ENCODE measurements around the gene CLIP4. TPM values are rescaled to one million over a fixed set of nuclear protein-coding genes. Genes with fewer than 3 reads are reported as not detected.

The CLIP4 gene
- total RNA-seq, 4 donors from 2014 or later: 24.1 to 48.7 (median 40.1) TPM

- TF ChIP-seq, protein P1, sequence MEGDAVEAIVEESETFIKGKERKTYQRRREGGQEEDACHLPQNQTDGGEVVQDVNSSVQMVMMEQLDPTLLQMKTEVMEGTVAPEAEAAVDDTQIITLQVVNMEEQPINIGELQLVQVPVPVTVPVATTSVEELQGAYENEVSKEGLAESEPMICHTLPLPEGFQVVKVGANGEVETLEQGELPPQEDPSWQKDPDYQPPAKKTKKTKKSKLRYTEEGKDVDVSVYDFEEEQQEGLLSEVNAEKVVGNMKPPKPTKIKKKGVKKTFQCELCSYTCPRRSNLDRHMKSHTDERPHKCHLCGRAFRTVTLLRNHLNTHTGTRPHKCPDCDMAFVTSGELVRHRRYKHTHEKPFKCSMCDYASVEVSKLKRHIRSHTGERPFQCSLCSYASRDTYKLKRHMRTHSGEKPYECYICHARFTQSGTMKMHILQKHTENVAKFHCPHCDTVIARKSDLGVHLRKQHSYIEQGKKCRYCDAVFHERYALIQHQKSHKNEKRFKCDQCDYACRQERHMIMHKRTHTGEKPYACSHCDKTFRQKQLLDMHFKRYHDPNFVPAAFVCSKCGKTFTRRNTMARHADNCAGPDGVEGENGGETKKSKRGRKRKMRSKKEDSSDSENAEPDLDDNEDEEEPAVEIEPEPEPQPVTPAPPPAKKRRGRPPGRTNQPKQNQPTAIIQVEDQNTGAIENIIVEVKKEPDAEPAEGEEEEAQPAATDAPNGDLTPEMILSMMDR (IDR thresholded peaks at IDR 0.05): no peak
- TF ChIP-seq POLR2A (IDR thresholded peaks at IDR 0.05): no peak
- intact Hi-C loops (cut with DNase I; ENCODE audit: low total_unique reads): no loop called here
These were observed 87.7 kb downstream of the CLIP4 start for GRCh38 chr2:29202819-29203495.

DNA sequence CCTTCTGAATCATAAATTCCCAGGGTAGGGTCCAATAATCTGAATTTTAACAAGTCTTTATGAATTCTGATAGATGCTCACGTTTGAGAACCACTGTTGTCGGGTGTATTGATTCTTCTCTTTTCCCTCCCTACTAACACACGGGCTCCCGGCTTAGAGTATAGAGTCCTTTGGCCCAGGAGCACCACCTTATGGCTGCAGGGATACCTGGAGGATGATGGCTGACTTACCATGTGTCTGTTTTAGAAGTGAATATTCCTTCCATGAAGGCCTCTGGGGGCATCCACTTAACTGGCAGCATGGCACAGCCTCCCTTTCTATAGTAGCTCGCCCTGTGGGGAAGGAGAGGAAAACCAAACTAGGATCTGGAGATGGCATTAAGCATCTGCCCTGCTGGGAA, 91.7 kb downstream of the CLIP4 start:
- Histone ChIP-seq H3K4me3 (no peak overlapping the region), H3K9me3 (no peaks in the 10 kb centered on the region), H3K27ac (no peak overlapping the region), H3K4me1 (no peaks in the 10 kb centered on the region), H3K27me3 (no peaks in the 10 kb centered on the region), H3K36me3 (no peaks in the 10 kb centered on the region)
- TF ChIP-seq, protein P1 (IDR thresholded peaks at IDR 0.05): no peak
- no peak for TF ChIP-seq POLR2A (IDR thresholded peaks at IDR 0.05)
- intact Hi-C loops (cut with DNase I; ENCODE audit: low total_unique reads): no loop called here
- DNase-seq: no peak

More at GRCh38 chr2:29202819-29203495, 87.7 kb downstream of the CLIP4 start:
- Histone ChIP-seq H3K9me3 (no peaks in the 10 kb centered on the region), H3K4me1 (no peaks in the 10 kb centered on the region), H3K36me3 (no peaks in the 10 kb centered on the region), H3K27me3 (no peaks in the 10 kb centered on the region), H3K27ac (no peak overlapping the region), H3K4me3 (no peak overlapping the region)
- DNase-seq: no peak

DNA sequence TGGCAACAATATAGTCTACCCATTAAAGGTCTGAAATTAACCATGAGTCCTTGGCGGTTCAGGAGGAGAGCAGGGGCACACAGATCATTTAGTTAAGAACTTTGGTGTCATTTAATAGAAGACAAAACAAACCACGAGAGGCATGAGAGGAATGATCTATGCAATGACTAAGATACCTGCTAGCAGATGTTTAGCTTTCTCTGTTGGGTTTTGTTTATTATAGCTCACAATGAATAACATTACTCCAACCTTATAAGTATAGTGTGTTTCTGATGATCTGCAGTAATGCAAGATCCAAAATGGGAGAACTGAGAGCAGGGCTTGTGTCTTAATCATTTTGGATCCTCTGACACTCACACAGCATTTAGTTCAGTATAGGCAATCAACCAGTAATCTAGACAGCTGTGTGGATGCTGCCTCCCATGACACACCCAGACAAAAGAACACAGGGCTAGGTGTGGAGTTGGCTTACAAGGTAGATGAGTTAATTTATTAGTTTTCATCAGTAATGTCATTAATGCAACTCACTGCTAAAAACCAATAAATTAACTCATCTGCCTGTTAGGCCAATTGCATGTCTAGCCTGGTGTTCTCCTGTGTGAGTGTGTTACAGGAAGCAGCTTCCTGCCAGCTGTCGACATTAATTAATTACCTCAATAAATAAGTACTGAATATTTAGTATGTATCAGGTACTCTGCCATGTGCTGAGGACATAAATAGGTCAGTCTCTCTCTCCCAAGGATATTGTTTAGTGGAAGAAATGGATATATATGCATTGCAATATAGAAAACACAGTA, 92.3 kb downstream of the CLIP4 start:
- no peaks in the 10 kb centered on the region for H3K27me3 ChIP-seq
- no peak for DNase-seq
- no peak overlapping the region for H3K27ac ChIP-seq
- H3K4me1 ChIP-seq: no peaks in the 10 kb centered on the region
- no peaks in the 10 kb centered on the region for H3K9me3 ChIP-seq
- intact Hi-C loops (cut with DNase I; ENCODE audit: low total_unique reads): no loop called here
- H3K36me3 ChIP-seq: no peaks in the 10 kb centered on the region
- TF ChIP-seq POLR2A (IDR thresholded peaks at IDR 0.05): no peak
- TF ChIP-seq, protein P1 (IDR thresholded peaks at IDR 0.05): no peak
- H3K4me3 ChIP-seq: no peak overlapping the region

GRCh38 chr2:29209551-29209950, 94.3 kb downstream of the CLIP4 start:
- no peak for DNase-seq
- no peak overlapping the region for H3K4me3 ChIP-seq
- H3K9me3 ChIP-seq: no peaks in the 10 kb centered on the region
- intact Hi-C loops (cut with DNase I; ENCODE audit: low total_unique reads): no loop called here
- H3K4me1 ChIP-seq: no peaks in the 10 kb centered on the region
- no peaks in the 10 kb centered on the region for H3K36me3 ChIP-seq
- TF ChIP-seq, protein P1 (IDR thresholded peaks at IDR 0.05): no peak
- TF ChIP-seq POLR2A (IDR thresholded peaks at IDR 0.05): no peak
- H3K27ac ChIP-seq: no peak overlapping the region
- H3K27me3 ChIP-seq: no peaks in the 10 kb centered on the region

GRCh38 chr2:29212009-29212408, 96.8 kb downstream of the CLIP4 start:
- Histone ChIP-seq H3K27ac (no peak overlapping the region), H3K4me3 (no peak overlapping the region), H3K36me3 (no peaks in the 10 kb centered on the region), H3K27me3 (no peaks in the 10 kb centered on the region), H3K4me1 (no peaks in the 10 kb centered on the region), H3K9me3 (no peaks in the 10 kb centered on the region)
- intact Hi-C loops (cut with DNase I; ENCODE audit: low total_unique reads): no loop called here
- TF ChIP-seq POLR2A (IDR thresholded peaks at IDR 0.05): no peak
- TF ChIP-seq, protein P1 (IDR thresholded peaks at IDR 0.05): no peak
- DNase-seq: no peak

Data from uterus (tissue), 4 donors.